HEK293T (cell line): Measurements from ENCODE around the gene RGS11.

ENCODE experiments used
- ARNT ChIP-seq: fragments of 450-650 bp; IDR thresholded peaks from 2 replicates; pipeline ENCODE4 v1.6.1; 2017; ENCODE audit warnings: mild to moderate bottlenecking
- BHLHE40 ChIP-seq: fragments of 450-650 bp; IDR thresholded peaks from 2 replicates; pipeline ENCODE4 v1.6.1; 2016; ENCODE audit warnings: mild to moderate bottlenecking, moderate library complexity, borderline replicate concordance
- ELF4 ChIP-seq: fragments of 450-650 bp; IDR thresholded peaks from 2 replicates; pipeline ENCODE4 v1.6.1; 2017; ENCODE audit warnings: antibody characterized with exemption
- FOXK2 ChIP-seq: fragments of 450-650 bp; IDR thresholded peaks from 2 replicates; pipeline ENCODE4 v1.6.1; 2016; ENCODE audit warnings: mild to moderate bottlenecking
- FOXM1 ChIP-seq: fragments of 450-650 bp; IDR thresholded peaks from 2 replicates; pipeline ENCODE4 v1.6.1; 2017; ENCODE audit warnings: mild to moderate bottlenecking, borderline replicate concordance
- HDGF ChIP-seq: fragments of 450-650 bp; IDR thresholded peaks from 2 replicates; pipeline ENCODE4 v1.6.1; 2017; ENCODE audit warnings: antibody characterized with exemption, borderline replicate concordance
- LEF1 ChIP-seq: fragments of 450-650 bp; IDR thresholded peaks from 2 replicates; pipeline ENCODE4 v1.6.1; 2017; ENCODE audit warnings: mild to moderate bottlenecking, borderline replicate concordance
- NFRKB ChIP-seq: fragments of 450-650 bp; IDR thresholded peaks from 2 replicates; pipeline ENCODE4 v1.6.1; 2016; ENCODE audit warnings: mild to moderate bottlenecking, moderate library complexity
- SP1 ChIP-seq: fragments of 450-650 bp; IDR thresholded peaks from 2 replicates; pipeline ENCODE4 v1.6.1; 2017
- SUZ12 ChIP-seq: fragments of 450-650 bp; IDR thresholded peaks from 2 replicates; pipeline ENCODE4 v1.6.1; 2016; ENCODE audit warnings: mild to moderate bottlenecking
- TARDBP ChIP-seq: fragments of 450-650 bp; IDR thresholded peaks from 2 replicates; pipeline ENCODE4 v1.6.1; 2016
- ZNF384 ChIP-seq: fragments of 450-650 bp; IDR thresholded peaks from 2 replicates; pipeline ENCODE4 v1.6.1; 2016
- TF ChIP-seq, protein P1 (sequence below): fragments of 450-650 bp; IDR thresholded peaks from 2 replicates; pipeline ENCODE4 v1.6.1; 2016

GRCh38 chr16:272633-273546 is 2.9 kb downstream of the RGS11 start:
- TF ChIP-seq, protein P1, sequence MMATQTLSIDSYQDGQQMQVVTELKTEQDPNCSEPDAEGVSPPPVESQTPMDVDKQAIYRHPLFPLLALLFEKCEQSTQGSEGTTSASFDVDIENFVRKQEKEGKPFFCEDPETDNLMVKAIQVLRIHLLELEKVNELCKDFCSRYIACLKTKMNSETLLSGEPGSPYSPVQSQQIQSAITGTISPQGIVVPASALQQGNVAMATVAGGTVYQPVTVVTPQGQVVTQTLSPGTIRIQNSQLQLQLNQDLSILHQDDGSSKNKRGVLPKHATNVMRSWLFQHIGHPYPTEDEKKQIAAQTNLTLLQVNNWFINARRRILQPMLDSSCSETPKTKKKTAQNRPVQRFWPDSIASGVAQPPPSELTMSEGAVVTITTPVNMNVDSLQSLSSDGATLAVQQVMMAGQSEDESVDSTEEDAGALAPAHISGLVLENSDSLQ = no peak
- no peak for TF ChIP-seq ELF4
- no peak for TF ChIP-seq SUZ12
- no peak for TF ChIP-seq SP1
- no peak for TF ChIP-seq BHLHE40
- TF ChIP-seq LEF1 = no peak
- no peak for TF ChIP-seq HDGF
- no peak for TF ChIP-seq ZNF384
- no peak for TF ChIP-seq ARNT
- no peak for TF ChIP-seq FOXM1
- TF ChIP-seq FOXK2 = no peak
- TF ChIP-seq TARDBP = no peak
- no peak for TF ChIP-seq NFRKB
